Activated T-helper 1 cell treated with anti-CD3 and anti-CD28 coated beads, Interleukin-12 subunit alpha, Interleukin-12 subunit beta, Interleukin-2, Interleukin-4 antibody, amounts not matched to agents 30 ng/mL and 10 ng/mL and 1 ng/mL, durations not matched to agents 14 hours and 24 hours and 36 hours (primary cell): ENCODE results near the gene ALOX12B. TPM values are rescaled to one million over a fixed set of nuclear protein-coding genes. Genes with fewer than 3 reads are reported as not detected.
"Not testable (repeated sequence)": the region's sequence is repeated elsewhere in the genome, so short reads cannot be mapped to it uniquely, and the experiment has no call there.

Experiments used
- DNase-seq: peaks from one replicate; pipeline ENCODE4 v3.0.0; 2021; ENCODE audit warnings: low spot score
- H3K27ac Mint-ChIP-seq: one replicate; pipeline ENCODE4 v1.8.0; 2021; ENCODE audit warnings: mild to moderate bottlenecking, mixed read lengths
- H3K27me3 Mint-ChIP-seq: one replicate; pipeline ENCODE4 v1.8.0; 2022; ENCODE audit warnings: mild to moderate bottlenecking, moderate library complexity, mixed read lengths; ENCODE audit not compliant: insufficient read depth
- H3K36me3 Mint-ChIP-seq: one replicate; pipeline ENCODE4 v1.8.0; 2021; ENCODE audit warnings: low read depth, mixed read lengths
- H3K4me1 Mint-ChIP-seq: one replicate; pipeline ENCODE4 v1.8.0; 2021; ENCODE audit warnings: low read depth, mixed read lengths
- H3K4me3 Mint-ChIP-seq: one replicate; pipeline ENCODE4 v1.8.0; 2021; ENCODE audit warnings: mild to moderate bottlenecking, moderate library complexity, mixed read lengths
- H3K9me3 Mint-ChIP-seq: one replicate; pipeline ENCODE4 v1.8.0; 2021; ENCODE audit warnings: mixed read lengths
- intact Hi-C: fragments of 100-400 bp; cut with micrococcal nuclease; formaldehyde crosslinking; loops from one replicate; pipeline ENCODE4 v1.15.1; 2024
- total RNA-seq: library from RNA; stranded (reverse); gene quantifications from 2 replicates; pipeline ENCODE4 v1.2.3, GENCODE V29; 2022

ALOX12B gene
- total RNA-seq, 1 donor from 2014 or later: 0.78 TPM

- no peak for DNase-seq
- H3K27me3 Mint-ChIP-seq: peaks cover 61% of the 10 kb centered on the region
- intact Hi-C loops: no loop called here
- H3K27ac Mint-ChIP-seq: no peak overlapping the region
- no peaks in the 10 kb centered on the region for H3K9me3 Mint-ChIP-seq
- no peaks in the 10 kb centered on the region for H3K36me3 Mint-ChIP-seq
- no peak overlapping the region for H3K4me3 Mint-ChIP-seq
- H3K4me1 Mint-ChIP-seq: peaks cover 10% of the 10 kb centered on the region
Measured at GRCh38 chr17:8063761-8064534, 23.6 kb downstream of the ALOX12B start.

- intact Hi-C loops: no loop called here
- H3K27ac Mint-ChIP-seq: no peak overlapping the region
- no peak overlapping the region for H3K4me3 Mint-ChIP-seq
- H3K9me3 Mint-ChIP-seq: no peaks in the 10 kb centered on the region
- H3K36me3 Mint-ChIP-seq: no peaks in the 10 kb centered on the region
- H3K27me3 Mint-ChIP-seq: peaks cover 66% of the 10 kb centered on the region
- DNase-seq: no peak
- peaks cover 13% of the 10 kb centered on the region for H3K4me1 Mint-ChIP-seq
Measured at GRCh38 chr17:8062807-8063483, 24.6 kb downstream of the ALOX12B start.

- no peaks in the 10 kb centered on the region for H3K9me3 Mint-ChIP-seq
- no peak overlapping the region for H3K4me3 Mint-ChIP-seq
- no peak overlapping the region for H3K27ac Mint-ChIP-seq
- H3K27me3 Mint-ChIP-seq: peaks cover 70% of the 10 kb centered on the region
- intact Hi-C loops: no loop called here
- H3K36me3 Mint-ChIP-seq: no peaks in the 10 kb centered on the region
- DNase-seq: no peak
- peaks cover 13% of the 10 kb centered on the region for H3K4me1 Mint-ChIP-seq
Measured at GRCh38 chr17:8062435-8062806, 25.1 kb downstream of the ALOX12B start.

- H3K9me3 Mint-ChIP-seq, H3K4me3 Mint-ChIP-seq, H3K36me3 Mint-ChIP-seq, H3K27ac Mint-ChIP-seq, intact Hi-C loops, DNase-seq: not testable (repeated sequence)
- peaks cover 14% of the 10 kb centered on the region for H3K4me1 Mint-ChIP-seq
- peaks cover 74% of the 10 kb centered on the region for H3K27me3 Mint-ChIP-seq
Measured at GRCh38 chr17:8061851-8062250, 25.7 kb downstream of the ALOX12B start.

GRCh38 chr17:8060274-8060673 lies 27.2 kb downstream of the ALOX12B start:
- Mint-ChIP-seq H3K4me3 (no peak overlapping the region), H3K9me3 (no peaks in the 10 kb centered on the region), H3K36me3 (no peaks in the 10 kb centered on the region), H3K27me3 (peaks cover 68% of the 10 kb centered on the region), H3K27ac (no peak overlapping the region), H3K4me1 (peaks cover 27% of the 10 kb centered on the region)
- intact Hi-C loops: loop anchor here (1.0 kb wide), 3 partner anchors 13 to 58 kb away; partner anchors contain the start of gene ALOXE3
- peak; percentile 50 for DNase-seq

- intact Hi-C loops: loop anchor here (5.0 kb wide), 4 partner anchors 202 to 878 kb away; partner anchors contain the start of genes CYB5D1, NAA38 and TMEM88
Measured at GRCh38 chr17:8059131-8059530, 28.4 kb downstream of the ALOX12B start.

GRCh38 chr17:8057691-8058114 lies 29.8 kb downstream of the ALOX12B start:
- peaks cover 50% of the 10 kb centered on the region for H3K27me3 Mint-ChIP-seq
- peaks cover 27% of the 10 kb centered on the region for H3K4me1 Mint-ChIP-seq
- intact Hi-C loops: loop anchor here (1.0 to 5.0 kb wide), 10 partner anchors 15 to 880 kb away; partner anchors contain the start of genes CYB5D1, NAA38 and TMEM88
- H3K27ac Mint-ChIP-seq: no peak overlapping the region
- H3K9me3 Mint-ChIP-seq: no peaks in the 10 kb centered on the region
- no peaks in the 10 kb centered on the region for H3K36me3 Mint-ChIP-seq
- peak; percentile 26 for DNase-seq
- H3K4me3 Mint-ChIP-seq: no peak overlapping the region

More at GRCh38 chr17:8059131-8059530, 28.4 kb downstream of the ALOX12B start:
- Mint-ChIP-seq H3K27me3 (peaks cover 60% of the 10 kb centered on the region), H3K4me1 (peaks cover 27% of the 10 kb centered on the region), H3K9me3 (no peaks in the 10 kb centered on the region), H3K36me3 (no peaks in the 10 kb centered on the region), H3K27ac (no peak overlapping the region), H3K4me3 (no peak overlapping the region)
- no peak for DNase-seq

- DNase-seq: no peak
- Mint-ChIP-seq H3K27ac (no peak overlapping the region), H3K27me3 (peaks cover 44% of the 10 kb centered on the region), H3K4me1 (peaks cover 27% of the 10 kb centered on the region), H3K4me3 (no peak overlapping the region), H3K9me3 (no peaks in the 10 kb centered on the region), H3K36me3 (no peaks in the 10 kb centered on the region)
- intact Hi-C loops: loop anchor here (1.0 to 5.0 kb wide), 10 partner anchors 16 to 880 kb away; partner anchors contain the start of genes CYB5D1, NAA38 and TMEM88
Measured at GRCh38 chr17:8056976-8057625, 30.4 kb downstream of the ALOX12B start.

- Mint-ChIP-seq H3K36me3 (no peaks in the 10 kb centered on the region), H3K27ac (peak overlapping the region; percentile 15), H3K9me3 (no peaks in the 10 kb centered on the region), H3K27me3 (peaks cover 39% of the 10 kb centered on the region), H3K4me3 (no peak overlapping the region), H3K4me1 (peaks cover 27% of the 10 kb centered on the region)
- DNase-seq: peak; percentile 31
- intact Hi-C loops: loop anchor here (2.0 to 5.0 kb wide), 5 partner anchors 16 to 881 kb away; partner anchors contain the start of genes CYB5D1, NAA38 and TMEM88
Measured at GRCh38 chr17:8056232-8056975, 31.1 kb downstream of the ALOX12B start.

- Mint-ChIP-seq H3K27me3 (peaks cover 37% of the 10 kb centered on the region), H3K4me3 (no peak overlapping the region), H3K27ac (no peak overlapping the region), H3K4me1 (peaks cover 27% of the 10 kb centered on the region), H3K9me3 (no peaks in the 10 kb centered on the region), H3K36me3 (no peaks in the 10 kb centered on the region)
- DNase-seq: no peak
- intact Hi-C loops: loop anchor here (2.0 to 5.0 kb wide), 5 partner anchors 17 to 881 kb away; partner anchors contain the start of genes CYB5D1, NAA38 and TMEM88
Measured at GRCh38 chr17:8055851-8056231, 31.7 kb downstream of the ALOX12B start.

GRCh38 chr17:8053600-8053999 lies 33.9 kb downstream of the ALOX12B start:
- Mint-ChIP-seq H3K4me3 (no peak overlapping the region), H3K4me1 (peaks cover 14% of the 10 kb centered on the region), H3K9me3 (no peaks in the 10 kb centered on the region), H3K27ac (no peak overlapping the region), H3K27me3 (peaks cover 20% of the 10 kb centered on the region), H3K36me3 (no peaks in the 10 kb centered on the region)
- intact Hi-C loops: no loop called here
- no peak for DNase-seq
